ES-I3 (cell line): ENCODE data around the gene TSHR.

ENCODE experiments used
- H3K36me3 ChIP-seq: 2 replicates; pipeline ENCODE4 v1.6.1; 2013; ENCODE audit warnings: mild to moderate bottlenecking, low read length, control low read depth, moderate library complexity; ENCODE audit not compliant: insufficient read depth
- H3K4me1 ChIP-seq: 2 replicates; pipeline ENCODE4 v1.6.1; 2013; ENCODE audit warnings: mild to moderate bottlenecking, control low read depth, low read length; ENCODE audit not compliant: insufficient read depth
- H3K9ac ChIP-seq: 2 replicates; pipeline ENCODE4 v1.6.1; 2013; ENCODE audit warnings: low read depth, mild to moderate bottlenecking, low read length, moderate library complexity
- H3K9me3 ChIP-seq: 2 replicates; pipeline ENCODE4 v1.6.1; 2013; ENCODE audit warnings: mild to moderate bottlenecking, low read length, moderate library complexity; ENCODE audit not compliant: control insufficient read depth, insufficient read depth

The TSHR gene

DNA sequence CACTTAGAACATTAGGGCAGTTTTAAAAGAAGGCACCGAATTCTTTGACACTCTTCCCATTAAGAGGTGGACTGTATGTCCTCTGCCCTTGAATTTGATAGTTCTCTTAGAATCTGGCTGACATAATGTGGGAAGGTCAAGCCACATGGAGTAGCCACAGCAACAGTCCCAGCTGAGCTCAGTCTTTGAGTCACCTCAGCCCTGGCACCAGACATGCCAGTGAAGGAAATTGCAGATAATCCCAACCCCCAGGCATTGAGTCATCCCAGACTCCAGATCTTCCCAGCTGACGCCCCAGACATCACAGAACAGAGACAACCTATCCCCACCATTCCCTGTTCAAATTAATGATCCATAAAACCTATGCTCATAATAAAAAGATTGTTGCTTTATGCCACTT, 181.9 kb downstream of the TSHR start:
- no peak overlapping the region for H3K9ac ChIP-seq
- no peaks in the 10 kb centered on the region for H3K36me3 ChIP-seq
- no peaks in the 10 kb centered on the region for H3K9me3 ChIP-seq
- no peaks in the 10 kb centered on the region for H3K4me1 ChIP-seq

DNA sequence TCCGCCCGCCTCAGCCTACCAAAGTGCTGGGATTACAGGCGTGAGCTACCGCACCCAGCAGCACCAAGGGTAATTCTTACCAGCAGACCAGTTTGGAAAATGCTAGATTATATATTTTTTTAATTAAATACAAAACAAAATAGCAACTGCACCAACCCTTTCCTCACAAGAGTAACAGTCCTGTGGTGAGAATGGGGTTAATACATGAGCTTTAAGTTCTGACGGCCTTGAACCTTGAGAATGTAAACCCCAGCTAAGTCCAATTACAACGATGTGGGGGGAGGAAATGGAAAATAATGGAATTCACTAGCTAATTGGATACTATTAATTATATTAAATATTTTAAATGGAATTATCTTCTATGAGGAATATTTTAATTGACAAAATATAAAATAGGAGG, 183.0 kb downstream of the TSHR start:
- Histone ChIP-seq H3K4me1 (no peaks in the 10 kb centered on the region), H3K36me3 (no peaks in the 10 kb centered on the region), H3K9ac (no peak overlapping the region), H3K9me3 (no peaks in the 10 kb centered on the region)

DNA sequence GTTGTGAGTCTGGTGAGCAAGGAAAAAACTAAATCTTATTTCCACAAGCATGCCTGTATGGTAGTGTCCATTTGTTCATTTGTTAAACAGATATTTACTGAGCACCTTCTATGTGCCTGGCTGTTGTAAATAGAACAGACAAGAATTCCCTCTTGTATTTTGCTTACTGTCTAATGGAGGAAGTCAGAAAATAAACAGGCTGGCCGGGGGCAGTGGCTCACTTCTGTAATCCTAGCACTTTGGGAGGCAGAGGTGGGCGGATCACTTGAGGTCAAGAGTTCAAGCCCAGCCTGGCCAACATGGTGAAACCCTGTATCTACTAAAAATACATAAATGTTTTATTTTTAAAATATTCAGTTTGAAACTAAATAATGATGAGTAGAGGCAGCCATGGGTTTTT, 186.0 kb downstream of the TSHR start:
- Histone ChIP-seq H3K9me3 (no peaks in the 10 kb centered on the region), H3K4me1 (no peaks in the 10 kb centered on the region), H3K36me3 (no peaks in the 10 kb centered on the region), H3K9ac (no peak overlapping the region)

DNA sequence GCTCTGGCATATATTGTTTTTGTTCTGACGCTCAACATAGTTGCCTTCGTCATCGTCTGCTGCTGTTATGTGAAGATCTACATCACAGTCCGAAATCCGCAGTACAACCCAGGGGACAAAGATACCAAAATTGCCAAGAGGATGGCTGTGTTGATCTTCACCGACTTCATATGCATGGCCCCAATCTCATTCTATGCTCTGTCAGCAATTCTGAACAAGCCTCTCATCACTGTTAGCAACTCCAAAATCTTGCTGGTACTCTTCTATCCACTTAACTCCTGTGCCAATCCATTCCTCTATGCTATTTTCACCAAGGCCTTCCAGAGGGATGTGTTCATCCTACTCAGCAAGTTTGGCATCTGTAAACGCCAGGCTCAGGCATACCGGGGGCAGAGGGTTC, 188.4 kb downstream of the TSHR start:
- H3K9ac ChIP-seq, result no peak overlapping the region
- no peaks in the 10 kb centered on the region for H3K36me3 ChIP-seq
- H3K9me3 ChIP-seq, result no peaks in the 10 kb centered on the region
- H3K4me1 ChIP-seq, result no peaks in the 10 kb centered on the region

DNA sequence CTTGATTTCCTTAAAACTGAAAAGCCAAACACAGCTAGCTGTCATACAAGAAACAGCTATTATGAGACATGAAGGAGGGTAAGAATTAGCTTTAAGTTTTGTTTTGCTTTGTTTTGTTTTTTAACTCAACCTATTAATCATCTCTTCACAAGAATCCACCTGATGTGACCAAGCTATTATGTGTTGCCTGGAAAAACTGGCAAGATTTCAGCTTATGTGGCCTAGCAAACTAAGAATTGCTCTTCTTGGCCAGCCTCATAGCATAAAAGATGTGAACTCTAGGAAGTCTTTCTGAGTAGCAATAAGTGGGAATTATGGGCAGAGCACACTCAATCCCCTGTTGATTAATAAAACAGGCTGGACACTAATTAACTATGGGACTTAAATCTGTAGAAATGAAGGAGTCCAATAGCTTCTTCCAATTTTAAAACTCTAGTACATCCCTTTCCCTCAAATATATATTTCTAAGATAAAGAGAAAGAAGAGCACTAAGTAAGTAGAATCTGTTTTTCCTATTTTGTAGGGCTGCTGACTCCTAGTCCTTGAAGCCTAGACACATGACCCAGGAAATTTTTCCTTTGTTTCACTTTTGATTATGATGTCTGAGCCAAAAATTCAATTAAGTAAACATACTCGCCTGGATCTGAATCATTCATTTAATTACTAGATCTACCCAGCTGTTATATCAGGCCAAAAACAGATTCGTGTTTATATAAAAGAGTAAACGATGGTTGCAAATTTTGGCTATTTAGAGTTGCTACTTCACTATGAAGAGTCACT, 189.6 kb downstream of the TSHR start:
- Histone ChIP-seq H3K36me3 (no peaks in the 10 kb centered on the region), H3K4me1 (no peaks in the 10 kb centered on the region), H3K9me3 (no peaks in the 10 kb centered on the region), H3K9ac (no peak overlapping the region)

DNA sequence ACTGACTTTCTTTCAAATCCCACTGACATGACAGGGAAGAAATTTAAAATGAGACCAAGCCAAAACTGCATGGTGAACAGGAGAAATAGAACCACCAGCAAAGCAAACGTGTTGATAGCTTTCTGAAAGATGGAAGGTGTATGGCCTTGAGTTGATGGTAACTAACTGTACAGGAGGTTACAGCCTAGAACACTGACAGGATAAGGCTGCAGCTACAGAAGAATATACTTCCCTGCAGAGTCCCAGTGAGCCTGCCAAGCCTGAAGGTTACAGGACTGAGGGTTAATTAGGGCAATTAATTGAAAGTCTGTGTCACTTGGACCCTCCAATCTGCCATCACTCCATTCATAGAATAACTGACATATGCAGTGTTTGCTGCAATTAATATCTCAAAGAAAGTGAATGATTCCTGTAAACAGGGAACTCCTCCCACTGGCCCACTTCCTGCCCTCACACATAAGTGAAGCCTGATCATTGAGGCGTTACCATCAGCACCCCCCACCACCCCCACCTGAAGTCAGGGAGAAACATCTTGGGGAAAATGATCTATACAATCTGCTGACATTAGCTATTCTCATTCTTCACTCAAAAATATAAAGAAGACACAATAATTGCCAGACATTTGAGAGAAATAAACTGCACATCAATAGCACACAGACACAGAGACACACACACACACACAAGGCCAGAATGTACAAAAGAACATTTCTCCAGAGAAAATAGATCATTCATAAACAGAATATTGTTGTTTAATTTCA, 191.9 kb downstream of the TSHR start:
- H3K36me3 ChIP-seq, result no peaks in the 10 kb centered on the region
- no peaks in the 10 kb centered on the region for H3K4me1 ChIP-seq
- no peaks in the 10 kb centered on the region for H3K9me3 ChIP-seq
- no peak overlapping the region for H3K9ac ChIP-seq

DNA sequence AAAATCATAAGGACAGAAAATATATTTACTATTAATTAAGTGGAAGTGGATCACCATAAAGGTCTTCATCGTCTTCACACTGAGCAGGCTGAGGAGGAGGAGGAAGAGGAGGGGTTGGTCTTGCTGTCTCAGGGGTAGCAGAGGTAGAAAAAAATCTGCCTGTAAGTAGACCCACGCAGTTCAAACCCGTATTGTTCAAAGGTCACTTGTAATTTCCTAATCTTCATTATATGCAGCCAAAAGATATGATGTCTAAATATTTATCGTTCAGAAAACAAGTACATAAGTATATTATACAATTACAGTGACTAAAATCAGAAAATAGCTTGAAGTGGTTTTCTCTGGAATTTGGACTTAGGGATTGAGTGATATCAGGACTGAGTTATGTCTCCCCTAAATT, 193.2 kb downstream of the TSHR start:
- Histone ChIP-seq H3K9ac (no peak overlapping the region), H3K36me3 (no peaks in the 10 kb centered on the region), H3K4me1 (no peaks in the 10 kb centered on the region), H3K9me3 (no peaks in the 10 kb centered on the region)

DNA sequence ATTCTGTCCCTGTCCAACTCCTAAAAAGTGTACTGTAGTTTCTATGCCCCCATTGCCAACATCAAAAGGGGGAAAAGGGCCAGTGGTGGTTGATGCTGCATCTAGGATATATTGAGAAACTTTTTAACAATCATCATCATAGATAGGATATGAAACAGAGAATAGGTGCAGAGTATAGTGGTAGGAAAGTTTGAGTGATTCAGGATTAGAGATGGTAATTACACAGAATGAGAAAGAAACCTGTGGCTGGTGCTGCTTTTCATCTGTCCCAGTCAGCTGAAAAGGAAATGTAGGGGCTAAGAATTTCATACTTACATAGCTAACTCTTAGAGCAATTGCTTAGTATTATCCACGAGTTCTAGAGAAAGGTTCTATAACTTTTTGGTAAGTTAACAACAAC, 197.8 kb downstream of the TSHR start:
- no peaks in the 10 kb centered on the region for H3K36me3 ChIP-seq
- H3K9ac ChIP-seq, result no peak overlapping the region

DNA sequence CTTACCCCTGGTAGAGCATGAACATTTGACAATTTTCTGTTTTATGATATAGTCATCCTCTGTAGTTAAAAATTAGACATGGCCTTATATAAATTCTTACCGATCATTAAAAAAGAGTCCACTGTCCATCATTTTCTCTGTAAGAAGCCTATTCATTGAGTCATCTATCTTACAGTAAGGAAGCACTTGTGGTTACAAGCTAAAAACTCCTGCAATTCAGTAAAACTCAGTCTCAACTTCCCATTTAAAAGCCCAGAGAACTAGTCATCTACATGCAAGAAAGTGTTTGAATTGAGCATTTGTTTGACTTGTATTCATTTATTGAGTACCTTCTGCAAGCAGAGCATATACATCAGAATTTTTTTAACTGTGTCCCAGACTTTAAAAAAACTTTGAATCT, 202.0 kb downstream of the TSHR start:
- no peaks in the 10 kb centered on the region for H3K4me1 ChIP-seq
- H3K9ac ChIP-seq, result no peak overlapping the region
- H3K36me3 ChIP-seq, result no peaks in the 10 kb centered on the region
- H3K9me3 ChIP-seq, result no peaks in the 10 kb centered on the region

More for the DNA sequence above, 197.8 kb downstream of the TSHR start:
- no peaks in the 10 kb centered on the region for H3K4me1 ChIP-seq
- H3K9me3 ChIP-seq, result no peaks in the 10 kb centered on the region

DNA sequence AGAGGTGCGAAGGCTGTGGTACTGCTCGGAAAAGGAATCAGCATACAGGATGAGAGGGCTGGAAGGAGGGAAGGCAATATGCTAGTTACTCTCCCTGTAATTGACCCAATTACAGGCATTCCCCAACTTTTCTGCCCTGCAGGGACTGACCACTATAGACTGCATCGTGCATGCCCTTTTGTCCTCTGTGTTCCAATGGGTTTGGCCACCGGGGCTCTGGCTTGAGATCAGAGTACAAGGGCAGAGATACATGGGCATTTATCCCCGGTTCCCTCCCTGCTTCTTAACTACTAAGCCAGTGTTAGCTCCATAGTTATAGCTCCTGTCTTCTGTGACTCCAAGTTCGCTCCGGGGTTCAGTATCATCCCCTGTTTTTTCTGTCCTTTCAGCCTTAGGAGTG, 205.7 kb downstream of the TSHR start:
- Histone ChIP-seq H3K9ac (no peak overlapping the region), H3K36me3 (no peaks in the 10 kb centered on the region), H3K4me1 (no peaks in the 10 kb centered on the region), H3K9me3 (no peaks in the 10 kb centered on the region)

DNA sequence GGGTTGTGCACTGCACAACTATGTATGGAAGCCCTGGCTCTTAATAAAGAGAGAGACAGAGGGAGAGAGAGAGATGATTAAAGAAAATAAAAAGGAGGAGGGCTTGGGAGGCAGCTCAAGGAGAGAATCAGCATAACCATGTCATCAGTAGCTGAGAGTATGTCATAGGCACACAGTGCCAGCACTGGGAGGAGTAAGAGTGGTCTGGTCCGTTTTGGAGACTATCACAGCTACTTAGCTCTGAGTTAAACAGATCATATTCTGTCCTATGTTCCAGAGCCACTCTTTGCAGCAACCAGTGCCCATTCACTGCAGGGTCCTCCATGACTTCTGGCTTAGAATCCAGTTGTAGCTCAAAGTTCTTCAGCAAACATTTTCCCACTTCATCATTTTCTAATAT, 206.3 kb downstream of the TSHR start:
- H3K9me3 ChIP-seq, result no peaks in the 10 kb centered on the region
- H3K36me3 ChIP-seq, result no peaks in the 10 kb centered on the region
- no peaks in the 10 kb centered on the region for H3K4me1 ChIP-seq
- H3K9ac ChIP-seq, result no peak overlapping the region

DNA sequence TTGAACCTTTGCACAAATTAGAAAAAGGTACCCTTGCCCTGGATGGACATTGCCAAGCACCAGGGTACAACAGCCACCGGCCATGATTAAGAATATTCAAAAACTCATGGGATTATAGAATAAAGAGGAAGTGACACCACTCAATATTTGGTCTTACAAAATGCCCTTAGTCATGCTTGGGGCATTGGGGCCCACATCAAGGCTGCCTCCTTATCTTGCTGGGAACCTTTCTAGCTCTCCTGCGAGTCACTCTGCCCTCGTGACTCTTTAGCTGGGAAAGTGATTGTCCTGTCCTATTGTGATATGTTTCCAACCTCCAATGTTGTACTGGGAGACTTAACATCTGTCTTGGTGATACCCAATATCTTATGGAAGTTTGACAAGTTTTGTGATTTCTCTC, 207.5 kb downstream of the TSHR start:
- no peaks in the 10 kb centered on the region for H3K36me3 ChIP-seq
- no peak overlapping the region for H3K9ac ChIP-seq
- no peaks in the 10 kb centered on the region for H3K4me1 ChIP-seq
- no peaks in the 10 kb centered on the region for H3K9me3 ChIP-seq

DNA sequence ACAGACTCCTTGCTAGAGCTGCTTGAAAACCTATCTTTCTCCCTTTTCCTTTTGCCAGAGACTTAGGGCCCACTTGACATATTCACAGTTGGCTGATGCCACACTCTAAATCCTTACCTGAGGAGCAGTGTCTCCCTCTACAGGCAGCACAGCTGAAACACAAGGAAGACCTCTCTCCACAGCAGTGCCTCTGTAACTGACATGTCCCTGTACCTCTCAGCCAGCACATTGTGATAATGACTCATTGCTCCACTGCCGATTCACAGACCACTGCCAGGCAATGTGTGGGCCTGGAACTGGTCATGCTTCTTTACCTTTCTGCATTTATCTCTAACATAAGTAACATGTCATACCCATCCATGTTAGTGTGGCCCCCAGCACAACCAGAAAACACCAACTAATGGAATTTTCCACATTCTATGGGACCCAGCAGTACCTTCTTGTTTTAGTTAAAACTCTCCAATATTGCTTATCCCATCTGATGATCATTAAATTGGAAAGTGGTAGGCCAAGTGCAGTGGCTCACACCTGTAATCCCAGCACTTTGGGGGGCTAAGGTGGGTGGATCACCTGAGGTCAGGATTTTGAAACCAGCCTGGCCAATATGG, 208.8 kb downstream of the TSHR start:
- no peaks in the 10 kb centered on the region for H3K9me3 ChIP-seq
- no peaks in the 10 kb centered on the region for H3K4me1 ChIP-seq
- no peaks in the 10 kb centered on the region for H3K36me3 ChIP-seq
- H3K9ac ChIP-seq, result no peak overlapping the region

DNA sequence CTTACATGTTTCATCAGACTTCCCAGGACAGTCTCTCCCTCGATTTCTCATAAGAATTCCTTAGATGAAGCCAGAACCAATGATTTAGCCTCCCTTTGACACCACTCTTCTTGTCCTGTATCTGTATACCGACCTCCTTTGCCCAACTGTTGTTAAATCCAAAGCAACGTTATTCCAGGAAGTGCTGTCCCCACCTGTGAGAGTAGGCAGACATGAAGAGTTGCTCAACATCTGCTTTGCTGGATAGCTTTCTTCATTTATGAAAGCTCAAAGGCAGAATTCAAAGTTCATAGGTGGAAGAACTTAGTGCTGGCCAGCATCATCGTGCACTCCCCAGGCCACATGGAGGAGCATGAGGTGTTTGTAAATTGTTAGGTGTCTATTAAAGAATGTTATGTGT, 209.8 kb downstream of the TSHR start:
- Histone ChIP-seq H3K36me3 (no peaks in the 10 kb centered on the region), H3K9me3 (no peaks in the 10 kb centered on the region), H3K9ac (no peak overlapping the region), H3K4me1 (no peaks in the 10 kb centered on the region)

DNA sequence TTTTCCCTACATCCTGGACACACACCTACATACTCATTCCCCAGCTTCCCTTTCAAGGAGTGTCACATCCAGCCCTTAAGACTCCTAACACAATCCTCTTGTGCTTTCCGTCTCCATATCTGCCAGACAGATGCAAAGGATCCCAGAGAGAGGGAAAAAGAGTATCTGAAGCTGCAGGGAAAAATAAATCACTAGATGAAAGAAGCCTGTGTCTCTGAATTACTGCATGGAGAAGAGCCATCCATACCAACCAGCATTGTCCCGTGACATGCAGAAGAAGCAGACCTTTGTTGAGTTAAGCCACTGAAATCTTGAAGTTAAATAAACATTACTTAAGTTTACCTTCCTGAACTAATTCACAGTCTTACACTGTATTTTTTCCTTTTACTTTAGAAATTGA, 210.7 kb downstream of the TSHR start:
- Histone ChIP-seq H3K36me3 (no peaks in the 10 kb centered on the region), H3K4me1 (peaks cover 3% of the 10 kb centered on the region; the same call in 1 of the 2 replicates), H3K9ac (no peak overlapping the region), H3K9me3 (no peaks in the 10 kb centered on the region)
